HL-60/S4 (cell line): ENCODE measurements around the gene TPR.
"Not testable (repeated sequence)": the region's sequence is repeated elsewhere in the genome, so short reads cannot be mapped to it uniquely, and the experiment has no call there.

Source experiments
- in situ Hi-C: fragments of 300-500 bp; cut with MboI; formaldehyde crosslinking; loops from 2 replicates; pipeline ENCODE4 v1.14.3; 2022; ENCODE audit warnings: low sequenced_read_pairs

TPR gene

DNA sequence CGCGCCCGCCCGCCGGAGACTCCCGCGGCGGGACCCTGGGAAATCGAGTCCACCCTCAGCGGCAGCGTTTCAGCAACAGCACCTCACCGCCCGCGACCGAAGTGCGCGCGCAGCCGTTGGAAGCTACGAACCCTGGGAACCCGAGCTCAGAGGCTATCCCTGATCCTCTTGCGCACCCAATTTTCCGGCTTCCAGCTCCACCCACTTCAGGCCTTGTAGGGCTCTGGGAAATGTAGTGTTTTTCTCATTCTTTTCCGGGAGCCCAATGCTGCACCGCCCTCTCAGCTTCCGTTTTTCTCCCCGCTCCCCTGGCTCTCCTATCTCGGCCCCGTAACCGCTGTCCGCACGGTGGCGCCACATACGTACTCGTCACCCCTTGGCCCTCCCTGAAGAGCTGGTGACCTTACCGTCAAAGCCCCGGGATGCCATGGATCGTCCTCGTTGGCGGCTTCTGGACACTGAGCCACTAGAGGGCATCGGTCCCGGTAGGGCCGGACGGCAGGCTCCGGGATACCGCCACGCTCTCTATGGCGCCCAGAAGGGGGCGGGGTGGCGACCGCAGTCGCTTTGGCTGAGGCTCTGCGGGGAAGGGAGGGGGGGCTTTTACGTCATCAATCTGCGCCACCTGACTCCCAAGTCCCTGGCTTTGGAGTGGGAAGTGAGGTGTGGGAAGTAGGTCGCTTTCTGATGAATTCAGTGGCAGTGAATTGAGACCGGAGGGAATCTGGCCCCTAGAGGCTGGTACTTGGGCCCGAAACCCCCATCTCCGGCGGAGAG, at the start of gene TPR, which contains the start of gene ODR4:
TSS of gene TPR (minus strand) at position 102 of the 777 bp plus-strand sequence. CDS start 225 bp downstream, outside the sequence.
TSS of gene ODR4 (plus strand) at position 687 of the 777 bp plus-strand sequence. CDS start 3,948 bp downstream, outside the sequence.
- in situ Hi-C loops = no loop called here

GRCh38 chr1:186424539-186424938, 49.5 kb upstream of the TPR start:
- in situ Hi-C loops = no loop called here

GRCh38 chr1:186421446-186421845, 46.4 kb upstream of the TPR start:
- in situ Hi-C loops = no loop called here

- in situ Hi-C loops = no loop called here
Observed at GRCh38 chr1:186420923-186421322, 45.9 kb upstream of the TPR start.

DNA sequence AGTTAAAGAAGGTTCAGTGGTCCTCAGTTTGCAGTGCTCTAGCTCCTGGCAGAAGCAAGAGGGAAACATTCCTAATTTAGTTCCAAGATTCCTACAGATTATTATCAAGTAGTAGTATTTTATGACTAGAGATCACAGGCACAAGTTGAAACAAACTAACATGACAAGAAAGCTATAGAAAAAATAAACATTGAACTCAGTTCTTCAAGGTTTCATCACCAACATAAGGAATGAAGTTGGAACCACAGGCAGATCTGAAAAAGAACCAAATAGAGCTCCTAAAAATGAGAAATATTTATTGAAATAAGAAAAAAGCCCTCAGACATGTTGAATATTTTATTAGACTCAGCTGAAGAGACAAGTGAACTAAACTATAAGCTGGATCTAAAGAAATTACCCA, 45.3 kb upstream of the TPR start:
- in situ Hi-C loops = no loop called here

DNA sequence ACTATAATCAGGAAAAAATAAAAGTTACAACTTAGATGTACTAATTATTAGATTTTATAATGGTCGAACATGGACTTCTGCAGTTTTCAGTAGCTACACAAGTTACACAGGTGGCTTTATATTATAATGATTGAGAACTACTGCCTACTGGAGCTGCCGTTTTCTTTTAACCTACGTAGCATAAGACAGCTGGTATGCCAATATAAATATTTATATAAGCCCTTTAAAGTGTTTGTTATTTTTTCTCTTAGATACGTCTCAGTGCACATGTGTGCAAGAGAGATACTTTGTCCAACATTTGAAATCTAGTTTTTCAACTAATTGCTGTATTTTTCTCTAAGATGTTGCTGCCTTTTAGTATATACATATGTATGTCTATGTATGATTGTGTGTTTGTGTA, 43.5 kb upstream of the TPR start:
- in situ Hi-C loops = no loop called here

- in situ Hi-C loops = no loop called here
Observed at GRCh38 chr1:186413319-186413718, 38.3 kb upstream of the TPR start.

- in situ Hi-C loops = no loop called here
Observed at GRCh38 chr1:186409091-186409490, 34.0 kb upstream of the TPR start.

DNA sequence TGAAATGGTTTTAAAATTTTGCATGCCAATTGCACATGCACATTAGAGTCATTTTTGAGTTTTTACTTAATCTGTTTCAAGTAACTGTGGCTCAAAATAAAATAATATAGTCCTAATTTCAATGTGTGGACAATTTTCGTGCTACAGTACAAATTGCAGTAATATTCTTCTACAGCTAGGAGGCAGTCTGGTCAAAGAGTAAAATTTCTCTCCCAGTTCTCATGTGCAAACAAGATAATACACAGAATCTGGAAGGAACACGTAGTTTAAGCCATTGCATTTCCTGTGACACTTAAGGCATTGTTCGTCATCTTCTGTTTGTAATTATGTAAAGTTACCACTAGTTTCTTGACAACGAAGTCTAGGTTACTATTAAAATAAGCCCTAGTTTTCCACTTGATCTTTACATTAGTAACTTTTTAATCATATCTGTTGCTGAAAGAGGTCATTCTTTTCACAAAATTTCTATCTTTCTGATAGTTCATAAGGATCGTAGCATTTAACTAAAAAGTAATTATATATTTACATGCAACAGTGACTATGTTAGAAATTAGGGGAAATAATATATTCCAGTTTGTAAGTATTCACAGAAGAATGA, 29.5 kb upstream of the TPR start:
- in situ Hi-C loops = no loop called here

DNA sequence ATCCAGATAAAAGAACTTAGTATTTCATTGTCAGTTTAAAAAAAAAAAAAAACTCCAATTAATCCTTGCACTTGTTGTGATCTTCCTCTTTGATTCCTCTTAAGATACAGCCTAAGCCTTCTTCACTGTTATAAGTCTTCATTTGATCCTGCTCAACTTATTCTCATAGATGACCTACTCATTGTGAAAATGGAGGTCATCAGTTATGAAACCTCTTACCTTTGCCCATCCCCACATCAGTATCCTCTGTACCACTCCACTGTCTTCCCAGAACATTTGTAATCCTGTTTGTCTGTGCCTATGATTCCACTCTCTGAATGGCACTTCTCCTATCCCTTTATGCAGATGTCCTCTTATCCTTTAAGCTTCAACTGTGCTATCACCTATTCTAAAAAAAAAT, 28.6 kb upstream of the TPR start:
- in situ Hi-C loops = no loop called here

DNA sequence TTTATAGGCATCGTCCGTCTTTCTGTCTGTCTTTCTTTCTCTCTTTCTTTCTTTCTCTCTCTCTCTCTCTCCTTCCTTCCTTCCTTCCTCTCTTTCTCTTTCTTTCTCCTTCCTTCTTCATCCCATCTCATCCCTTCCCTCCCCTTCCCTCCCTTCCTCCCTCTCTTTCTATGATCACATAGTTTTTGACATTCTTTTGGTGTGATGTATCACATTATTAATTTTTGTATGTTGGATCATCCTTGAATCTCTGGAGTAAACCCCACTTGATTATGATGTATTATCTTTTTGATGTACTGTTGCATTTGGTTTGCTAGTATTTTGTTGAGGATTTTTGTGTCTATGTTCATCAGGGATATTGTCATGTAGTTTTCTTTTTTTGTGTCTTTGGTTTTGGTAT, 26.4 kb upstream of the TPR start:
- in situ Hi-C loops = not testable (repeated sequence)

- in situ Hi-C loops = not testable (repeated sequence)
Observed at GRCh38 chr1:186392711-186393110, 17.7 kb upstream of the TPR start.

DNA sequence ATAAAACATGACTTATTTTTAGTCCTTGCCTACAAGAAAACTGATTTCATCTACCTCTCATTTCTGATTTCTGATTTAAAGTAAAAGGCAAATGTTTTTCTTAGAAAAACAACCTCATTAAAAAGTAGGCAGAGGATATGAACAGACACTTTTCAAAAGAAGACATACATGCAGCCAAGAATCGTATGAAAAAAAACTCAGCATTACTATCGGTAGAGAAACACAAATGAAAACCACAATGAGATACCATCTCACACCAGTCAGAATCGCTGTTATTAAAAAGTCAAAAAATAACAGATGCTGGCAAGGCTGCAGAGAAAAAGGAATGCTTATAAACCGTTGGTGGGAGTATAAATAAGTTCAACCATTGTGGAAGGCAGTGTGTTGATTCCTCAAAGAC, 16.8 kb upstream of the TPR start:
- in situ Hi-C loops = no loop called here

GRCh38 chr1:186390925-186391324, 15.9 kb upstream of the TPR start:
- in situ Hi-C loops = no loop called here

- in situ Hi-C loops = no loop called here
Observed at GRCh38 chr1:186386725-186387383, 11.8 kb upstream of the TPR start.

GRCh38 chr1:186375929-186376319, 871 bp upstream of the TPR start:
- in situ Hi-C loops = no loop called here

DNA sequence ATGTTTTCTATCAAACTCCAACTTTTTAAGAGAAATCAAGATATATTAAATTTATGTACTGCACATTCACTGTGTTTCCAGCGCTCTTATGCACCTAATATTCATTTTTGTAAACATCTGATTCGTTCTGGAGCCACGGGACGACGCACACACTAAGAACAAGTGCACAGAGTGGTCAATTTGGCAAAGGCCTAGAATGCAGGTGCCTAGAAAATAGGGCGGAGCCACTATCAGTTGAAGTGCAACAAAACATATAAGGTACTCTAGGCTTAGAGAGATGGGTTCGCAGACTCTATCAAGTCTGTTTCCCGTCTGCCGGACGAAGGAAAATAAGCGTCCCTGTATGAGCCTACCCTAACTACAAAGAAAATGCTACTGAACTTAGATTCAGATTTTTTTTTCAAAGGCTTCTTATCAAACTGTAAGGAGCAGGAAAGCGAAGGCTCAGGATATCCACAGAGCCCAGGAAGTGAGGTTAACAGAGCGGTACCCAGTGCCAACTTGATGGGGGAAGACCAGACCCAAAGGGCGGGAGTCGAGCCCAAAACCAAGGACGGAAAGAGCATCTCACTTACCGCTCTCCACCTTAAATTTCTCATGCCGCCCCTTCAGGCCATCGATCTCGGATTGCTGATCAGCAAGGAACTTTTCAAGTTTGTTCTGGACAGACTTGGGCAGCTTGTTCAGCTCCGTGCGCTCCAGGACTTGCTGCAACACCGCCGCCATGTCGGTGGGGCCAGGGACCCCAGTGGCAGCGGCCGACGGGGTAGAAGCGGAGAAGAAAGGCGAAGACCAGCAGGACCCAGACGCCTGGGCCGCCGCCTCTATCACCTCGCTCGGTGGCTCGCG, 526 bp downstream of the TPR start:
- in situ Hi-C loops = no loop called here

- in situ Hi-C loops = not testable (repeated sequence)
Observed at GRCh38 chr1:186347837-186348691, 27.0 kb downstream of the TPR start.

DNA sequence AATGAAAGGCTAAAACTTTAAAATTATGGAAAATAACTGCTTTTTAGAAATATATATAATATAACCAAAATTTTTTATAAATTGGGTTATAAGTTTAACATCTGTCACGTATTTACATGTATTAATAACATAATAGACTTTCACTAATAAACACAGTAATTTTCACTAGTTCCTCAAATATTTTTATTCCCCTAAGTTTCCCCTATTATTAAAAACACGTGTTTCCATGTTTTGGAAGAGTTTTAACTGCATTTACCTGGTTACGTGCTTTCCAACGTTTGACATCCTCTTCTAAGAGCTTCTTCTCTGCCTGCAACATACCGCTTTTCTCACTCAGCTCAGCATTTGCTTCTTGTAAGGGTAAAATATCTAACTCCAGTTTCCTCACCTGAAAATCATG, 34.3 kb downstream of the TPR start:
- in situ Hi-C loops = no loop called here

DNA sequence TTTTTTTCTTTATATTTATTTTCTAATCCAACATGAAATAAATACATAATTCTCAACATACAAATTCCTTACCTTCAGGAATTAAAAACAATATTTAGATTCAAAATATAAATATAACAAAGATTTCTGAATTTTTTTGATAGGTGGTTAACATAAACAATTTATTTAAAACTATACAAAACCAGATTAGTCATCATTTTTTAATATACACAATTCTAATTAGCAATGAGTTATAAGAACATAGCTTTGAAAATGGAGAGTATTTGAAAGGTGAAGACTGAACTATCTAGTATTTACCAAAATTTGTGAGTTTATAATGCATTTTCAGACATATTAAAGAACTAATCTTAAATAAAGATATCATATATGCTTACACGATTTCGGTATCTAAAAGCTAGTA, 37.5 kb downstream of the TPR start:
- in situ Hi-C loops = no loop called here
